Uterus (tissue), 2 donors: ENCODE results near the gene KRT78.

Experiments
- CTCF ChIP-seq, 4 experiments: fragments of 200-600 bp in 2 of 4; fragments of 450-650 bp in 2 of 4; sonication (generic) in 2 of 4; IDR thresholded peaks; one replicate each; pipeline ENCODE4 v1.5.1; 2016 to 2019; ENCODE audit warnings: antibody characterized with exemption in 4 of 4, mild to moderate bottlenecking in 2 of 4, moderate library complexity in 1 of 4
- POLR2A ChIP-seq, 2 donors: fragments of 450-650 bp; IDR thresholded peaks; one replicate each; pipeline ENCODE4 v1.6.1; 2016; ENCODE audit warnings: antibody characterized with exemption in 2 of 2, mild to moderate bottlenecking in 1 of 2, moderate library complexity in 1 of 2

GRCh38 chr12:52876372-52876771 lies 27.6 kb upstream of the KRT78 start:
- no peak for TF ChIP-seq CTCF (IDR thresholded peaks at IDR 0.05)
- TF ChIP-seq POLR2A (IDR thresholded peaks at IDR 0.05), result no peak
